ENCODE results near the gene STEAP3.

Gene STEAP3

DNA sequence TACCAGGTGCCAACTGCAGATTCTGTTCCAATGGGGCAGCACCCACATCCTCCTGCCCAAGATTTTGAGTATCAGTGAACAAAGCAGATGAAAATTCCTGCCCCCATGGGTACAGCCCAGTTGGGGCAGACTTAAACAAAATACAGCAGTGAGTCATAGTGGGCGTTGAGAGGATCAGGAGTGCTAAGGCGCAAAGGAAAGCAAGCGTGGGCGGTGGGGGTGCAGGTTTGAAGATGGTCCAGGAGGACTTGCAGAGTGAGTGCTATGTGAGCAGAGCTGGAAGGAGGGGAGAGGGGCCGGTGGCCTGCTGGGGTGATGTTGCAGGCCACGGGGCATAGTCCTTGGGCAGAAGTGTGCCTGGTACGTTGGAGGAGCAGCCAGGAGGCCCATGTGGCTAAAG is 24.7 kb downstream of the STEAP3 start:
- no peak for ATAC-seq
- DNase-seq = no peak

DNA sequence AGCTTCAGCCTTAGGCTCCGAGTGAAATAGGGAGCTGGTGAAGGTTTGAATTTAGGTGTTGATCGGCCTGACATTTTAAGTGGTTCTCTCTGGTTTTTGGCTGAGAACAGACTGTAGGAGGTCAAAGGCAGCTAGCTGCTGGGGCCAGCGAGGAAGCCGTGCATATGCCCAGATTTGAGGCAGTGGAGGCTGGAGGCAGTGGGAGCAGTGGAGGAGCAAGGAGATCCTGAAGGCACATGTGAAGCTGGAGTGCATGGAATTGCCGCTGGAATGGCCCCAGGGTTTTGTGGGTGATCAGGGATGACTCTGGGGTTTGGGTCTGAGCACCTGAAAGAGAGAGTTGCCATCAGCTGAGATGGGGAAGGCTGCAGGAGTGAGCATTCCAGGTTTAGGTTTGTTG is 25.1 kb downstream of the STEAP3 start:
- ATAC-seq (no peak), DNase-seq (no peak)

- DNase-seq (no peak), ATAC-seq (no peak)
Measured at GRCh38 chr2:119249311-119249710, 25.7 kb downstream of the STEAP3 start.

GRCh38 chr2:119249855-119250717 is 26.5 kb downstream of the STEAP3 start:
- no peak for DNase-seq
- ATAC-seq = no peak

- DNase-seq (no peak), ATAC-seq (no peak)
Measured at GRCh38 chr2:119250718-119251290, 27.2 kb downstream of the STEAP3 start.

GRCh38 chr2:119251652-119252051 is 28.0 kb downstream of the STEAP3 start:
- no peak for ATAC-seq

GRCh38 chr2:119252186-119253113 is 28.8 kb downstream of the STEAP3 start:
- DNase-seq (no peak), ATAC-seq (no peak)

More at GRCh38 chr2:119251652-119252051, 28.0 kb downstream of the STEAP3 start:
- DNase-seq = no peak

- ATAC-seq (no peak), DNase-seq (no peak)
Measured at GRCh38 chr2:119253114-119253702, 29.6 kb downstream of the STEAP3 start.

- no peak for DNase-seq
- ATAC-seq = no peak
Measured at GRCh38 chr2:119253760-119254600, 30.3 kb downstream of the STEAP3 start.

GRCh38 chr2:119254601-119255080 is 31.0 kb downstream of the STEAP3 start:
- no peak for DNase-seq
- no peak for ATAC-seq

DNA sequence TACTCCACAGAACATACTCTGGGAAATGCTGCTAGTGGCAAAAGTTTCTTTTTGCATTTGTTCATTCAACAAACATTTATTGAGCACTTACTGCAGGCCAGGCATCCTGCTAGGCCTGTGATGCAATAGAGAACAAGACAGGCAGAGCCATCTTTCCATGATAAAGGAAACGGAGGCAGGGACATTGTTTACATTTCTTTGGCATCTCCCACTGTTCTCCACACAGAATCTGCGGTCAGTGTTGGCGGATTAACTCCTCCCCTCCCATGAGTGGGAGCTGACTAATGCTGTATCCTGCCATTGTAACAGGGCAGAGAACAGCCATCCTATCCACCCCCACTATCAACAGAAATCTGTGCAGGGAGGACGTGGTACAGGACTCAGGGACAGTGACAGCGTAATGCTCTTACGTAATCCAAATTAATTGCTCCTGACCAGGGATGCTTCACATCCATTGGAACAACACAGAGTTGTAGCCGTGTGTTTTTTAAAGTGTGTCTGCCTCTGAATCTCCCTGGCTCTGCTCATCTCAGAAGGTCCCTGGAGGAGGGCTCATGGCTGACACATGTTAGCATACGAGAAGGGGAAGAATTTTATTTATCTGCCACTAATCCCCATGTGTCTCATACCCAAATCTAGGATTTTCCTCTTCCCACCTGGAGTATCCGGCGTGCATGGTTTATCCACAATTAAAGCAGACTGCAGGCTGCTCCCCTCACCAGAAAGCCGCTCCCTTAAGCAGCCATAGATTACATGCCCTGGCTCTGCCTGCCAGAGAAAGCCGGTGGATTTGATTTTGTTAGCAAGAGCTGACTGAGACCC is 32.3 kb downstream of the STEAP3 start:
- DNase-seq (no peak), ATAC-seq (no peak)

GRCh38 chr2:119256582-119256921 is 32.9 kb downstream of the STEAP3 start:
- ATAC-seq = no peak

GRCh38 chr2:119257198-119257597 is 33.6 kb downstream of the STEAP3 start:
- DNase-seq (no peak), ATAC-seq (no peak)

More at GRCh38 chr2:119256582-119256921, 32.9 kb downstream of the STEAP3 start:
- no peak for DNase-seq

DNA sequence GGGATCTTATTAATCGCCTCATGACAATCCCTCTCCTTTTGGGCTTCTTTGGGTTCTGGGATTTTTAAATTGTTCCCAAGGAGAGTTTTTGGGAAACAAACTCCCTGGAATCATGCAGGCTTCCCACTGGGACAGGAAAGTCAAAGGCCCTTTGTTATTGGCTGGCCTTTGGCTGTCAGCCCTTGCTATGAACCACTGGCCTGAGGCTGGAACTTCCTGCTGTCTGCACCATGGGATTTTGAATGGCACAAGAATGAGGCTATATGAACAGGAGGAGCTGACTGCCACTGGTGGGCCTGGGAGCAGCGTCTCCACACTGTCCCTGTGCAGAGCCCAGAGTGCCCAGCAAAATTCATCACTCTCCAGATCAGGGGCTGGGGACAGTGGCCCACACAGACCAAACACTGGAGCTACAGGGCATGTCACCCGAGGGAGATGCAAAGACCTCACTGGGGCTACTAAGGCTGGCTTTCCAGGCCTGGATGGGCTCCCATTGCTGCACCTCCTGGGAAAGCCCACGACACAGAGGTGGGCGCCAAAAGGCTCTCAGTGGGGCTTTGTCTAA is 35.7 kb downstream of the STEAP3 start:
- DNase-seq (no peak), ATAC-seq (no peak)

DNA sequence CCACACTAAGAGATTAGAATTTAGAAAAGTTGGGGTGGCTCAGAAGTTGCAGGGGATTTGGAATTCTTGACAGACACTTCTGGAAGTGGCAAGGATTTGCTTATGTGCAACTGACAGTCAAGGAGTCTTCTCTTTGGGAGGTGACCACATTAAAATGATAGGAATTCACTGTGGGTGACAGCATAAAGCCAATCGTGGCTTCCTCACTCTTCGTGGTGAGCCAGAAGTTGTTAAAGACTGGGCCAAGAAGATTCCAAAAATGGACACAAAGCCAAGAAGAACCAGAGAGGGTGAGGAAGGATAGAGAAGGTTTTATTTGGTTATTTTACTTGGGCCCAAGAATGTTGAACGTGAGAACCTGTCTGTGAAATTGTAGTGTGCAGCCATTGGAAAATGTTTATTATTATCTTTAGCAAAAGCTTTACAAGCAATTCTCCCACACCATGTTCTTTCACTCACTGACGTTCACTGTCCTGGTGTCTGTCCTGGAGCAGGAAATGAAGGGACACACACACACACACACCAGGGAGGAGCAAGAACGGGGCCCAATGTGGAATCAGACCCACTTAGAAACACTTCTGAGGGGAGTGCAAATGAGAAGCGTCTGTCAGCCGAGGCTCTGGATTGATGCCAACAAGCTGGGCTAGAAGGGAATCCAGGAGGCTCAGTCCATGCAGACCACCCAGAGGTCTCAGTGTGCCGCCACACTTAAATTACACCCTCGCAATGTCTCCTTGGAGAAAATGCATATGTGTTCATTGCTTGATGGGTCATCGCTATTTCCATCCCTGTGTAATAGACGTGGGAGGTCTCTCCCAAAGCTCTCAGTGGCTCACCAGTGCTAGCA is 37.2 kb downstream of the STEAP3 start:
- no peak for DNase-seq

DNA sequence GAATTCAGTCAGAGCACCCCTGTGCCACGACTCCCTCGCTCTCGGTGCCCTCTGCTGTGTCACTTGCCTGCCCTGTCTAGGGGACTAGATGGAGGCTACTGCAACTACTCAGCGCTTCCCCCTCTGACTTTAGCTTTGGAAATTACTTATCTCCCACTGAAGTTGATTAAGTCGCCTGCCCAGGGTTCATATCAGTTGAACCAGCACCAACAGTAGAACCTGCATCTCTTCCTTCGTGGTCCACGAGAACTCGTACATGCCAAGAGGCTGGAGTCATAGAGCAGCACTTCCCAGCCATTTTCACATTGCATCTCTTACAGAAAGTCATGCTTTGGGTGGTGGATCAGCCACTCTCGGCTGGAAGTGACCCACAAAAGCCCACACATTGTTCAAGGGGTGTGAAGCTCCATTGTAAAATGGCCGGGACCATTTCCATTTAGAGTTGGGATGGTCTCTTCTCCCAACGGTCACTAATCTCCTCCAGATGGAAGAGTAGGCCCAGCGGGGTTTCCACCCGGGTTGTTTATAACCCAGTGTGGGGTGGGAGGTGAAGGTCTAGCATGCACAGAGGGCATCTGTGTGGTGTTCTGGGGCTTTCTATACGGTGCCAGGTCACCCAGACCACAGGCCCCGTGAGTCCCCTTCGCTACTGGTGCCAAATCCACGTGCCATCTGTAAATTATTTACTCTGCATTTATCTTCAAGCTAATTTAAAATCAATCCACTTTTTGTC is 38.0 kb downstream of the STEAP3 start:
- no peak for ATAC-seq
- DNase-seq = no peak

More for the DNA sequence above, 37.2 kb downstream of the STEAP3 start:
- ATAC-seq = no peak

- ATAC-seq (no peak), DNase-seq (no peak)
Measured at GRCh38 chr2:119263025-119263424, 39.4 kb downstream of the STEAP3 start.

DNA sequence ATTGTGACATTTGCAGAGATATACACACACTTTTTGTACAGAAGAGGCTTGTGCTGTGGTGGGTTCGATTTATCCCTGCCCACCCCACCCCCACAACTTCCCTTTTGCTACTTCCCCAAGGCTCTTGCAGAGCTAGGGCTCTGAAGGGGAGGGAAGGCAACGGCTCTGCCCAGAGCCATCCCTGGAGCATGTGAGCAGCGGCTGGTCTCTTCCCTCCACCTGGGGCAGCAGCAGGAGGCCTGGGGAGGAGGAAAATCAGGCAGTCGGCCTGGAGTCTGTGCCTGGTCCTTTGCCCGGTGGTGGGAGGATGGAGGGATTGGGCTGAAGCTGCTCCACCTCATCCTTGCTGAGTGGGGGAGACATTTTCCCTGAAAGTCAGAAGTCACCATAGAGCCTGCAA is 40.0 kb downstream of the STEAP3 start:
- DNase-seq (no peak), ATAC-seq (no peak)

Measured in stimulated activated naive CD8-positive, alpha-beta T cell treated with anti-CD3 and anti-CD28 coated beads, Interleukin-15, Interleukin-2, amounts not matched to agents 100 U/mL and 50 U/mL, for 24 hours (primary cell).